Mesenchymal stem cell (in vitro differentiated cells and primary cell): ENCODE data around the gene COL16A1.

ENCODE experiments used
- DNase-seq: peaks from one replicate; pipeline ENCODE4 v3.0.0-alpha.2; 2013
- H2AFZ ChIP-seq: one replicate; pipeline ENCODE4 v1.6.1; 2013; ENCODE audit warnings: low read depth, mild to moderate bottlenecking, control low read depth, inconsistent platforms, low read length, moderate library complexity
- H2AK5ac ChIP-seq: 2 replicates; pipeline ENCODE4 v1.6.1; 2013; ENCODE audit warnings: low read length, moderate library complexity, mild to moderate bottlenecking, inconsistent platforms; ENCODE audit not compliant: severe bottlenecking
- H2BK120ac ChIP-seq: one replicate; pipeline ENCODE4 v1.6.1; 2013; ENCODE audit warnings: low read depth, mild to moderate bottlenecking, inconsistent platforms, low read length, moderate library complexity
- H2BK12ac ChIP-seq, 2 experiments: one replicate each; pipeline ENCODE4 v1.6.1; 2013; ENCODE audit warnings: inconsistent platforms in 2 of 2, low read length in 2 of 2, mild to moderate bottlenecking in 2 of 2, moderate library complexity in 2 of 2, control low read depth in 1 of 2
- H2BK15ac ChIP-seq: one replicate; pipeline ENCODE4 v1.6.1; 2013; ENCODE audit warnings: mild to moderate bottlenecking, low read depth, inconsistent platforms; ENCODE audit not compliant: poor library complexity, severe bottlenecking
- H2BK5ac ChIP-seq: 2 replicates; pipeline ENCODE4 v1.6.1; 2013; ENCODE audit warnings: low read depth, mild to moderate bottlenecking, low read length, control low read depth, inconsistent platforms; ENCODE audit not compliant: poor library complexity, severe bottlenecking
- H3K14ac ChIP-seq, 2 experiments: one replicate each; pipeline ENCODE4 v1.6.1; 2013; ENCODE audit warnings: inconsistent platforms in 2 of 2, low read length in 2 of 2, control low read depth in 1 of 2, mild to moderate bottlenecking in 1 of 2, moderate library complexity in 1 of 2
- H3K18ac ChIP-seq, 2 experiments: one replicate each; pipeline ENCODE4 v1.6.1; 2013; ENCODE audit warnings: inconsistent platforms in 2 of 2, low read length in 2 of 2, control low read depth in 1 of 2, low read depth in 1 of 2, mild to moderate bottlenecking in 1 of 2
- H3K23ac ChIP-seq, 2 experiments: one replicate each; pipeline ENCODE4 v1.6.1; 2013; ENCODE audit warnings: inconsistent platforms in 2 of 2, low read length in 2 of 2, mild to moderate bottlenecking in 2 of 2, moderate library complexity in 2 of 2, control low read depth in 1 of 2
- H3K27ac ChIP-seq: 2 replicates; pipeline ENCODE4 v1.5.1; 2013; ENCODE audit warnings: mild to moderate bottlenecking, moderate library complexity, low read length, control low read depth, inconsistent platforms; ENCODE audit not compliant: poor library complexity, severe bottlenecking
- H3K27me3 ChIP-seq, 2 experiments: 2 replicates each; pipeline versions ENCODE4 v1.6.1 to v1.7.0; 2013; ENCODE audit warnings: low read length in 2 of 2, mild to moderate bottlenecking in 2 of 2, moderate library complexity in 2 of 2, control low read depth in 1 of 2, inconsistent platforms in 1 of 2; ENCODE audit not compliant: control insufficient read depth in 1 of 2, insufficient read depth in 1 of 2
- H3K36me3 ChIP-seq, 2 experiments: 2 replicates each; pipeline versions ENCODE4 v1.6.1 to v1.7.0; 2013; ENCODE audit warnings: low read length in 2 of 2, control low read depth in 1 of 2, inconsistent platforms in 1 of 2, low read depth in 1 of 2, mild to moderate bottlenecking in 1 of 2; ENCODE audit not compliant: insufficient read depth in 2 of 2, control insufficient read depth in 1 of 2
- H3K4ac ChIP-seq, 2 experiments: one replicate each; pipeline ENCODE4 v1.6.1; 2013; ENCODE audit warnings: inconsistent platforms in 2 of 2, low read length in 2 of 2, mild to moderate bottlenecking in 2 of 2, moderate library complexity in 2 of 2, control low read depth in 1 of 2, low read depth in 1 of 2
- H3K4me1 ChIP-seq: 2 replicates; pipeline ENCODE4 v1.6.1; 2013; ENCODE audit warnings: low read depth, low read length, control low read depth; ENCODE audit not compliant: control insufficient read depth, insufficient read depth
- H3K4me2 ChIP-seq: 2 replicates; pipeline ENCODE4 v1.6.1; 2013; ENCODE audit warnings: low read length, mild to moderate bottlenecking, inconsistent platforms; ENCODE audit not compliant: poor library complexity, severe bottlenecking
- H3K4me3 ChIP-seq, 2 experiments: 2 replicates each; pipeline versions ENCODE4 v1.5.1 to v1.7.0; 2013; ENCODE audit warnings: low read length in 2 of 2, mild to moderate bottlenecking in 2 of 2, control low read depth in 1 of 2, low read depth in 1 of 2; ENCODE audit not compliant: insufficient read depth in 1 of 2
- H3K79me1 ChIP-seq: replicated peaks from 2 replicates; pipeline ENCODE4 v1.6.1; 2013; ENCODE audit warnings: mild to moderate bottlenecking, control low read depth, low read length, inconsistent platforms; ENCODE audit not compliant: poor library complexity, severe bottlenecking
- H3K9ac ChIP-seq: 2 replicates; pipeline ENCODE4 v1.7.0; 2013; ENCODE audit warnings: mild to moderate bottlenecking, low read length, moderate library complexity
- H3K9me3 ChIP-seq: 2 replicates; pipeline ENCODE4 v1.7.0; 2013; ENCODE audit warnings: mild to moderate bottlenecking, low read length; ENCODE audit not compliant: control insufficient read depth
- H4K8ac ChIP-seq: one replicate; pipeline ENCODE4 v1.6.1; 2013; ENCODE audit warnings: inconsistent platforms, mild to moderate bottlenecking, low read length, moderate library complexity
- H4K91ac ChIP-seq: one replicate; pipeline ENCODE4 v1.6.1; 2013; ENCODE audit warnings: mild to moderate bottlenecking, low read length, inconsistent platforms
- WGBS: methylation state at CpG from one replicate; pipeline ENCODE4 v1.1.7; 2013; ENCODE audit warnings: mixed read lengths; 5-methylcytosine and 5-hydroxymethylcytosine counted together

COL16A1 gene

DNA sequence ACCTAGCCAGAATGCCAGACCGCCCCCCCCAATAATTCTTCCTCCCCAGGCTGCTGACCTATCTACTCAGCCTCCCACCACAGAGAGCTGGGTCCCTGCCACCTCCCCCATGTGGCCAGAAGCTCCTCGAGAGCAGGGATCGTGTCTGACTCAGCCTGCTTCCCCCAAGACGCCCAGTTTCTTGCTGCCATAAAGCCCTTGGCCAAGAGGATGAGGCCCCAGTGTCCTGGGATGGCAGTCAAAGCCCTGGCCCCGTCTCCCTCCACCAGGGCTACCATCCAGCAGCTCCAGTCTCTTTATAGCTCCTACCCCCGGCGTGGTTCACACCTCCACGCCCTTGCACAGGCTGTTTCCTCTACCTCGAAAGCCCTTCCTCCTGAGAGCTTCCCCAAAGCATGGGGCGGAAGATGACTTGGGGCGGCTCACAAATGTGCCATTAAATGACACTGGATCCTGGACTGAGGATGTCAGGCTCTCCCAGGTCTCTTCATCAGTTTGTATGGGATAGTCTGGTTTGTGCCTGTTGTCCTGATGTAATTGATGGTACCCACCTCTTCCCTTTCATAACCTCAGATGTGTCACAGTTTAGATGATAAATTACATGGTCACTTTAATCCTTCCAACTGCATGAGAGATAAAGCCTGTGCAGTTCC, 47.2 kb upstream of the COL16A1 start:
- H3K4me1 ChIP-seq, result peaks cover 34% of the 10 kb centered on the region
- no peak overlapping the region for H3K14ac ChIP-seq
- H2AK5ac ChIP-seq, result no peak overlapping the region
- no peak overlapping the region for H2BK12ac ChIP-seq
- no peak overlapping the region for H3K23ac ChIP-seq
- H3K4ac ChIP-seq, result no peak overlapping the region
- no peaks in the 10 kb centered on the region for H3K9me3 ChIP-seq
- peak overlapping the region; percentile 2 for H2BK15ac ChIP-seq
- H3K27ac ChIP-seq, result no peak overlapping the region
- H2BK120ac ChIP-seq, result no peak overlapping the region
- H2BK5ac ChIP-seq, result no peak overlapping the region
- WGBS, result 50% methylated on average over 11 of the region's 11 CpGs
- peaks cover 5 to 38% of the 10 kb centered on the region in 2 experiments for H3K27me3 ChIP-seq
- DNase-seq, result peak; percentile 69
- H2AFZ ChIP-seq, result no peak overlapping the region
- no peak overlapping the region for H4K91ac ChIP-seq
- no peak overlapping the region for H3K18ac ChIP-seq
- H4K8ac ChIP-seq, result no peak overlapping the region
- H3K79me1 ChIP-seq, result no peaks in the 10 kb centered on the region
- no peak overlapping the region for H3K4me2 ChIP-seq
- H3K4me3 ChIP-seq, result no peak overlapping the region
- H3K9ac ChIP-seq, result no peak overlapping the region
- peaks cover 0 to 2% of the 10 kb centered on the region in 2 experiments for H3K36me3 ChIP-seq

GRCh38 chr1:31749785-31750735, 46.2 kb upstream of the COL16A1 start:
- H2BK12ac ChIP-seq, result peak overlapping the region; percentile 9 to 27
- H4K8ac ChIP-seq, result no peak overlapping the region
- H2BK5ac ChIP-seq, result no peak overlapping the region
- no peak overlapping the region for H4K91ac ChIP-seq
- H3K14ac ChIP-seq, result peak overlapping the region in 1 of 2 experiments; percentile 9
- H3K27me3 ChIP-seq, result peaks cover 5 to 38% of the 10 kb centered on the region in 2 experiments
- no peak overlapping the region for H3K27ac ChIP-seq
- no peaks in the 10 kb centered on the region for H3K36me3 ChIP-seq
- H3K23ac ChIP-seq, result no peak overlapping the region
- H3K18ac ChIP-seq, result no peak overlapping the region
- H3K4me3 ChIP-seq, result no peak overlapping the region
- no peaks in the 10 kb centered on the region for H3K9me3 ChIP-seq
- no peak overlapping the region for H3K4me2 ChIP-seq
- no peak overlapping the region for H3K9ac ChIP-seq
- H2AFZ ChIP-seq, result no peak overlapping the region
- H3K4ac ChIP-seq, result no peak overlapping the region
- no peaks in the 10 kb centered on the region for H3K79me1 ChIP-seq
- peaks cover 33% of the 10 kb centered on the region for H3K4me1 ChIP-seq
- H2BK120ac ChIP-seq, result no peak overlapping the region
- 80% methylated on average over 7 of the region's 7 CpGs for WGBS
- no peak overlapping the region for H2AK5ac ChIP-seq
- H2BK15ac ChIP-seq, result no peak overlapping the region
- peak; percentile 26 for DNase-seq

DNA sequence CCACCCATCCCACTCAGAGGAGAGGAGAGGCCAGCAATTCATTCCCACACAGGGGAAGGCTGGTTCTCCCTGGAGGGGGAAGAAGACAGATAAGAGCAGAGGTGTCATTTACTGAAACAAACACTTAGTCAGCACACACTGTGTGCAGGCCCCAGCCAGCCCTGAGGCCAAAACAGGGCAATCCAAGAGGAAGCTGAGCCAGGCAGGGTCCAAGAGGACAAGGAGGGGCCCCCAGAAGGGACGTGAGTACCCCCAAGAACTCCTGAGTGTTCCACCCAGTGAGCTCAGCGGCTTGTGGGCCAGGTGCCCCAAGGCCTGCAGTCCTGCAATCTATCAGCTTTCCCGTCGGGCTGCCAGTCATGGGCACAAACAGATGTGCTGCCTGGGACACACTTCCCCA, 44.5 kb upstream of the COL16A1 start:
- no peak overlapping the region for H2AK5ac ChIP-seq
- H3K36me3 ChIP-seq, result peaks cover 0 to 8% of the 10 kb centered on the region in 2 experiments
- no peak overlapping the region for H3K23ac ChIP-seq
- H3K4me2 ChIP-seq, result no peak overlapping the region
- H3K18ac ChIP-seq, result peak overlapping the region in 1 of 2 experiments; percentile 14
- H3K9ac ChIP-seq, result no peak overlapping the region
- H2BK12ac ChIP-seq, result peak overlapping the region in 1 of 2 experiments; percentile 38
- no peak overlapping the region for H3K4me3 ChIP-seq
- WGBS, result 55% methylated on average over 4 of the region's 4 CpGs
- H4K91ac ChIP-seq, result no peak overlapping the region
- H3K4me1 ChIP-seq, result peaks cover 25% of the 10 kb centered on the region
- no peak overlapping the region for H2BK5ac ChIP-seq
- no peaks in the 10 kb centered on the region for H3K79me1 ChIP-seq
- DNase-seq, result peak; percentile 20
- no peak overlapping the region for H3K14ac ChIP-seq
- no peak overlapping the region for H3K27ac ChIP-seq
- H3K27me3 ChIP-seq, result peaks cover 5 to 38% of the 10 kb centered on the region in 2 experiments
- no peak overlapping the region for H2AFZ ChIP-seq
- no peak overlapping the region for H2BK15ac ChIP-seq
- H4K8ac ChIP-seq, result no peak overlapping the region
- H2BK120ac ChIP-seq, result no peak overlapping the region
- no peak overlapping the region for H3K4ac ChIP-seq
- no peaks in the 10 kb centered on the region for H3K9me3 ChIP-seq

DNA sequence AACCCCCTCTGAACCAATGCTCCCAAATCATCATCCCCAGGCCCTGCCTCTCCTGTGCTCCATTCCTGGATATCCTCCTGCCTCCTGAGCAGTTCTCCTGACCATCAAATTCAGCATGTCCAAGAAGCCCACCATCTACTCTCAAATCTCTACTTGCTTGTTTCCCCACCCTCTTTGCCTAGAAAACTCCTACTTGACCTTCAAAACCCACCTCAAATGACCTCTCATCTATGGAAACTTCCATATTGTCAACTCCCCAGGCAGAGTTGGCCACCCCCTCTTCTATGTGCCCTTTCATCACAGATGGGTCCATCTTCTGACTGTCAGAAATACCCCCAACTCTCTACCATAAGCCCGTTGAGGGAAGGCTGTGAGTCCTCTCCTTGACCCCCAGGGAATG, 43.5 kb upstream of the COL16A1 start:
- no peak overlapping the region for H3K18ac ChIP-seq
- WGBS, result 79% methylated on average over 1 of the region's 1 CpG
- no peak overlapping the region for H2BK5ac ChIP-seq

More for the DNA sequence above, 43.5 kb upstream of the COL16A1 start:
- no peak overlapping the region for H3K4ac ChIP-seq
- no peak overlapping the region for H2BK12ac ChIP-seq
- no peak overlapping the region for H3K4me3 ChIP-seq
- H2BK120ac ChIP-seq, result no peak overlapping the region
- H3K9me3 ChIP-seq, result no peaks in the 10 kb centered on the region
- peaks cover 24% of the 10 kb centered on the region for H3K4me1 ChIP-seq
- no peak overlapping the region for H3K23ac ChIP-seq
- H4K91ac ChIP-seq, result no peak overlapping the region
- H3K36me3 ChIP-seq, result peaks cover 0 to 8% of the 10 kb centered on the region in 2 experiments
- no peak overlapping the region for H3K4me2 ChIP-seq
- H2AK5ac ChIP-seq, result no peak overlapping the region
- no peak overlapping the region for H3K14ac ChIP-seq
- no peak overlapping the region for H4K8ac ChIP-seq
- peaks cover 5 to 35% of the 10 kb centered on the region in 2 experiments for H3K27me3 ChIP-seq
- DNase-seq, result no peak
- no peak overlapping the region for H2BK15ac ChIP-seq
- no peaks in the 10 kb centered on the region for H3K79me1 ChIP-seq
- H3K9ac ChIP-seq, result no peak overlapping the region
- no peak overlapping the region for H3K27ac ChIP-seq
- H2AFZ ChIP-seq, result no peak overlapping the region
